SK-N-SH treated with all-trans-retinoic acid at 6 μM for 48 hours (cell line): ENCODE measurements around the gene ADIRF.
"Not testable (repeated sequence)": the region's sequence is repeated elsewhere in the genome, so short reads cannot be mapped to it uniquely, and the experiment has no call there.

Experiments
- ARNTL ChIP-seq: fragments of 450-650 bp; formaldehyde crosslinking; IDR thresholded peaks from 2 replicates; pipeline ENCODE4 v1.5.0; 2020; ENCODE audit warnings: low read depth, mild to moderate bottlenecking, moderate library complexity, borderline replicate concordance
- ISL1 ChIP-seq: fragments of 250-450 bp; sonication (Bioruptor Pico); IDR thresholded peaks from 2 replicates; pipeline ENCODE4 v2.1.2; 2022; ENCODE audit warnings: mild to moderate bottlenecking, moderate library complexity
- RARB ChIP-seq: fragments of 250-450 bp; sonication (Bioruptor Pico); IDR thresholded peaks from 2 replicates; pipeline ENCODE4 v1.8.0; 2021; ENCODE audit warnings: mild to moderate bottlenecking, moderate library complexity
- SNAI2 ChIP-seq: fragments of 250-450 bp; sonication (Bioruptor Pico); IDR thresholded peaks from 2 replicates; pipeline ENCODE4 v1.5.0; 2020; ENCODE audit warnings: mild to moderate bottlenecking, moderate library complexity
- TCF4 ChIP-seq: fragments of 250-450 bp; sonication (Bioruptor Pico); IDR thresholded peaks from 2 replicates; pipeline ENCODE4 v1.8.0; 2021; ENCODE audit warnings: mild to moderate bottlenecking, moderate library complexity, borderline replicate concordance
- TOX ChIP-seq: fragments of 250-450 bp; sonication (Bioruptor Pico); IDR thresholded peaks from 2 replicates; pipeline ENCODE4 v1.8.0; 2021; ENCODE audit warnings: mild to moderate bottlenecking, moderate library complexity, borderline replicate concordance
- ZFP30 ChIP-seq: fragments of 450-650 bp; formaldehyde crosslinking; IDR thresholded peaks from 2 replicates; pipeline ENCODE4 v1.5.0; 2022; ENCODE audit warnings: mild to moderate bottlenecking, moderate library complexity

GRCh38 chr10:86981020-86981419, 12.7 kb downstream of the ADIRF start:
- not testable (repeated sequence) for TF ChIP-seq RARB (CRISPR knock-in tag); SNAI2; ISL1 (CRISPR knock-in tag); TCF4 (CRISPR knock-in tag); ZFP30 (CRISPR knock-in tag); TOX; ARNTL (CRISPR knock-in tag)
